ENCODE data around the gene AASDHPPT.
"Not testable (repeated sequence)": the region's sequence is repeated elsewhere in the genome, so short reads cannot be mapped to it uniquely, and the experiment has no call there.

AASDHPPT gene

GRCh38 chr11:106077609-106078455 lies at the start of gene AASDHPPT:
Gene AASDHPPT (plus strand): TSS chr11:106077662. CDS start chr11:106077711, 49 bp downstream.
- Mint-ChIP-seq H3K27ac (peak within 1 kb of the TSS; percentile 96), H3K4me1 (ENCODE audit: low read depth) (peaks cover 33% of the 10 kb centered on the region)

DNA sequence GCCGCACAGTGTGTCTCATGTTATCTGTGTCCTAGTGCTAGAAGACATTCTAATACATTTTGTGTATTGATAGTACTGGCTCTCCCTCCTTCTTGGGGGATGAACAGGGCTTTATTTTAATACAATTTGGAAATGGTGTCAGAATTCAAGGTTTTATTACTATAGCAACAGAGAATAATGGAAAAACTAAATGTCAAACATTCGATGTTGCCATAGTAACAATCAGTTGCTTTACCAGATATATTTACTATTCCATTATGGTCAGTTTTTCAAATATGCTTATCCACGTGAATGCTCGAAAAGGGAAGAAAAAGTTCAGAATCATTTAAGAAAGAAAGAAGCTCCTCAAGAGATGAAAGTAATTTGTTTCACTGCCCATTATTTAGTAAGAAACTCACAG lies 46.9 kb upstream of the AASDHPPT start:
- intact Hi-C loops (cut with micrococcal nuclease), result no loop called here
- no peaks in the 10 kb centered on the region for H3K36me3 Mint-ChIP-seq (ENCODE audit: low read depth)
- peaks cover 6% of the 10 kb centered on the region for H3K27me3 Mint-ChIP-seq
- no peaks in the 10 kb centered on the region for H3K4me1 Mint-ChIP-seq (ENCODE audit: low read depth)
- H3K4me3 Mint-ChIP-seq, result no peak overlapping the region
- peaks cover 12% of the 10 kb centered on the region for H3K9me3 Mint-ChIP-seq
- no peak overlapping the region for H3K27ac Mint-ChIP-seq

More at GRCh38 chr11:106077609-106078455, at the start of gene AASDHPPT:
- Mint-ChIP-seq H3K4me3 (peak within 1 kb of the TSS; percentile 96), H3K36me3 (ENCODE audit: low read depth) (peaks cover 47% of the 10 kb centered on the region), H3K27me3 (no peaks in the 10 kb centered on the region), H3K9me3 (no peaks in the 10 kb centered on the region)
- intact Hi-C loops (cut with micrococcal nuclease), result loop anchor here (1.0 kb wide), 1 partner anchor 56 kb away; the partner anchor contains the start of gene MSANTD4

DNA sequence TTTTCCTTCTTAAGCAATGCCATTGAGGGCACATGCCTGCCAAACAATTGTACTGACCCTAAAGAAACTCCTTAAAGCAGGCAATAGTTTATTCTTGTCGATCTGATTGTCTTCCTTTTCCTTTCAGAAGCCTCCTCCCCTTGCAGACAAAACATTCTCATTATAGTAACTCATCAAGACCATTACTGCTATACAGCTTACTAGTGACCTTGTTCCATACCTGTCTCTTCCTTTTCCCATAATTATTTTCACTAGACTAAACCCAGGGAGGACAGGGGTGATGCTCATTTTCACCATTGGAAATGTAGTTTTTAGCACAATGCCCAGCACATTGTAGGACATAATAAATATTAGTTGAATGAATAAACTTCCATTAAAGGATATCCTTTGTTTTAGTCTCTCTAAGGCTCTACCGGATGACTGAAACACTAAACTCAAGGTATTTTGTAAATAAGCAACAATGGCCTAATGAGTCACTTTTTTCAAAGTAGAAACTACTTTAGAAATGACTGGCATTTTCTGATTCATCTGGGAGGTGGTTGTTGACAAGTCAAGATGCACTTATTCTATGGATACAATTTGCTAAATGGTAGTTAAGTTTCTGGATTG lies 46.2 kb upstream of the AASDHPPT start:
- peaks cover 6% of the 10 kb centered on the region for H3K27me3 Mint-ChIP-seq
- intact Hi-C loops (cut with micrococcal nuclease), result no loop called here

GRCh38 chr11:106031936-106032335 lies 45.5 kb upstream of the AASDHPPT start:
- Mint-ChIP-seq H3K9me3 (peaks cover 10% of the 10 kb centered on the region), H3K27me3 (peaks cover 6% of the 10 kb centered on the region), H3K36me3 (ENCODE audit: low read depth) (no peaks in the 10 kb centered on the region), H3K4me1 (ENCODE audit: low read depth) (no peaks in the 10 kb centered on the region), H3K27ac (no peak overlapping the region), H3K4me3 (no peak overlapping the region)
- intact Hi-C loops (cut with micrococcal nuclease), result no loop called here

More for the DNA sequence above, 46.2 kb upstream of the AASDHPPT start:
- no peak overlapping the region for H3K27ac Mint-ChIP-seq
- H3K4me3 Mint-ChIP-seq, result no peak overlapping the region
- H3K36me3 Mint-ChIP-seq (ENCODE audit: low read depth), result no peaks in the 10 kb centered on the region
- H3K4me1 Mint-ChIP-seq (ENCODE audit: low read depth), result no peaks in the 10 kb centered on the region
- H3K9me3 Mint-ChIP-seq, result peaks cover 12% of the 10 kb centered on the region

DNA sequence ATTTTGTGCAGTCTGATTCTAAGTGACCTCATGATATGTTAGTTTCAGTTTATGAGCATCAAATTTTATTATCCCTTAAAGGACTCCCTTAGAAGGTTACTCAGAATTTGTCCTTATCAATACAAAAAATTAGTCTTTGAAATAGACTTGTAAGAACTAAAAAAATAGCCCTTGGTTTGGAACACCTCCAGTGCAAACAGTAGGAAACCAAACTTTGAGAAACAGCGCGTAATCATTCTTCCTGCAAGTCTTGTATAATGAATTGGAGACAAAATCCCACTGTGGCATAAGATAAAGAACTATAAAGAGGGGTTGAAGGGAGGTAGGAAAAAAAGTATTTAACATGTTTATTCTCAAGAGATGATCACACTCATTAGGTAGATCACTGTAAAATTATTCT lies 44.6 kb upstream of the AASDHPPT start:
- H3K36me3 Mint-ChIP-seq (ENCODE audit: low read depth), result no peaks in the 10 kb centered on the region
- peaks cover 6% of the 10 kb centered on the region for H3K27me3 Mint-ChIP-seq
- H3K4me3 Mint-ChIP-seq, result no peak overlapping the region
- H3K9me3 Mint-ChIP-seq, result peaks cover under 1% of the 10 kb centered on the region
- no peak overlapping the region for H3K27ac Mint-ChIP-seq
- intact Hi-C loops (cut with micrococcal nuclease), result no loop called here
- no peaks in the 10 kb centered on the region for H3K4me1 Mint-ChIP-seq (ENCODE audit: low read depth)

GRCh38 chr11:106043540-106043939 lies 33.9 kb upstream of the AASDHPPT start:
- intact Hi-C loops (cut with micrococcal nuclease), result no loop called here

DNA sequence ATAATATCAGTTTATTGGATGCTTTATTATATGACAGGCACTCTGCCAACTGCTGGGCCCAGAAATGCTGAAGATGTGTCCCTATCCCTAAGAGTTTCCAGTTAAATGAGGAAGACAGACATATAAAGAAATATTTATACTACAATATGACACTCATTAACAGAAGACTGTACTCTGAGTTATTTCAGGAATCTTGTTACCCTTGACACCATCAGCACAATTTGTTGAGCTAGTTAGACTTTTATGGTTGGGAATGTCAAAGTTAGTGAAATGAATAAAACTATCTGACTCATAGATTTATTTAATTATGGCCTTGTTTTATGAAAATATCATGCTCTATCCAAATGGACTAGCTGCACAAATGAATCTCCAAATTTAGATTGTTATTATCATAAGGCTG lies 29.8 kb upstream of the AASDHPPT start:
- intact Hi-C loops (cut with micrococcal nuclease), result no loop called here
- Mint-ChIP-seq H3K9me3 (no peaks in the 10 kb centered on the region), H3K27ac (no peak overlapping the region), H3K4me3 (no peak overlapping the region), H3K36me3 (ENCODE audit: low read depth) (no peaks in the 10 kb centered on the region), H3K27me3 (no peaks in the 10 kb centered on the region), H3K4me1 (ENCODE audit: low read depth) (no peaks in the 10 kb centered on the region)

More at GRCh38 chr11:106043540-106043939, 33.9 kb upstream of the AASDHPPT start:
- Mint-ChIP-seq H3K36me3 (ENCODE audit: low read depth) (no peaks in the 10 kb centered on the region), H3K9me3 (no peaks in the 10 kb centered on the region), H3K27me3 (no peaks in the 10 kb centered on the region), H3K4me1 (ENCODE audit: low read depth) (no peaks in the 10 kb centered on the region), H3K27ac (no peak overlapping the region), H3K4me3 (no peak overlapping the region)

DNA sequence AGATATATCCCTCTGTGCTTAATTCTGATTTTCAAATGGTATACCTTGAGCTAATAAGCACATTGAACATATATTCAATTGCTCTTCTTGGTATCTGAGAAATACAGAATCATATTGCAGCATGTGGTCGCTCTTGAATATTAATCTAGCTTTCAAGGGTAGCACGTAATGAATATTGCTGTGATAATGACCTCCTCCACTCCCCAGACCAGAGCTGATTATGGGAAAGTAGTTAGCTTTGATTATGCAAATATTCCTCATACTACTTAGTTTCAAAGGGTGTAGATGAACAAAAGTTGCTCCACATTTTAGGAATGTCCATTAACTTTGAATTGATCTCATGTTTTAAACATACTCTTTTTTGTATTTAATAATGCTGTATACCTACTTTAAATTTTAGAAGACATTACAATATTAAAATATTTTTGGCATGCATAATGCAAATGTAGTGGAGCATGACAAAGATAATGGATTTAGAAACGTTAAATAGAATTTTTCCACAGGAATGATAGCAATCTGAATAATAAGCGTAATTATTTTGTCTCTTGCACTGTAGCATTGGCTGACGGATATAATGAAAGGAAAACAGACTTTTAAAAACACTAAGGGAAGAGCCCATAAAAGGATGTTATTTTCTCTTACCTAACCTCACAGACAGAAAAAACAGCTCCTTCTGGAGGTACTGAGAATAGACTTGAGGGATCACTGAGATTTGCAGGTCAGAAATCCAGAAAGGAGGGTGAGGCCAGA lies 27.6 kb upstream of the AASDHPPT start:
- no peak overlapping the region for H3K4me3 Mint-ChIP-seq
- intact Hi-C loops (cut with micrococcal nuclease), result no loop called here
- no peaks in the 10 kb centered on the region for H3K27me3 Mint-ChIP-seq
- H3K9me3 Mint-ChIP-seq, result no peaks in the 10 kb centered on the region
- no peak overlapping the region for H3K27ac Mint-ChIP-seq
- no peaks in the 10 kb centered on the region for H3K4me1 Mint-ChIP-seq (ENCODE audit: low read depth)
- H3K36me3 Mint-ChIP-seq (ENCODE audit: low read depth), result no peaks in the 10 kb centered on the region

- no peaks in the 10 kb centered on the region for H3K4me1 Mint-ChIP-seq (ENCODE audit: low read depth)
- no peaks in the 10 kb centered on the region for H3K27me3 Mint-ChIP-seq
- no peaks in the 10 kb centered on the region for H3K9me3 Mint-ChIP-seq
- no peak overlapping the region for H3K4me3 Mint-ChIP-seq
- H3K27ac Mint-ChIP-seq, result no peak overlapping the region
- no peaks in the 10 kb centered on the region for H3K36me3 Mint-ChIP-seq (ENCODE audit: low read depth)
- intact Hi-C loops (cut with micrococcal nuclease), result no loop called here
Measured at GRCh38 chr11:106051103-106051502, 26.4 kb upstream of the AASDHPPT start.

DNA sequence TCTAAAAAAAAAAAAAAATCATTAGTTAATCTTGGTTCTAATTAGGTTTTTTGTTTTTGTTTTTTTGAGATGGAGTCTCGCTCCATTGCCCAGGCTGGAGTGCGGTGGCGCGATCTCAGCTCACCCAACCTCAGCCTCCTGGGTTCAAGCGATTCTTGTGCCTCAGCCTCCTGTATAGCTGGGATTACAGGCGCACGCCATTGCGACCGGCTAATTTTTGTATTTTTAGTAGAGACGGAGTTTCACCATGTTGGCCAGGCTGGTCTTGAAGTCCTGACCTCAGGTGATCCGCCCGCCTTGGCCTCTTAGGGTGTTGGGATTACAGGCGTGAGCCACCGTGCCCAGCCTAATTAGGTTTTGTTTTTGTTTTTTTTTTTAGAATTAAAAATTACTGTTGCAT lies 19.1 kb upstream of the AASDHPPT start:
- H3K27ac Mint-ChIP-seq; H3K4me3 Mint-ChIP-seq; H3K4me1 Mint-ChIP-seq (ENCODE audit: low read depth); H3K27me3 Mint-ChIP-seq; intact Hi-C loops (cut with micrococcal nuclease); H3K9me3 Mint-ChIP-seq; H3K36me3 Mint-ChIP-seq (ENCODE audit: low read depth): not testable (repeated sequence)

- Mint-ChIP-seq H3K4me3 (no peak overlapping the region), H3K27ac (no peak overlapping the region), H3K27me3 (no peaks in the 10 kb centered on the region), H3K36me3 (ENCODE audit: low read depth) (peaks cover 10% of the 10 kb centered on the region), H3K4me1 (ENCODE audit: low read depth) (peaks cover 5% of the 10 kb centered on the region), H3K9me3 (no peaks in the 10 kb centered on the region)
- intact Hi-C loops (cut with micrococcal nuclease), result no loop called here
Measured at GRCh38 chr11:106059617-106060016, 17.8 kb upstream of the AASDHPPT start.

DNA sequence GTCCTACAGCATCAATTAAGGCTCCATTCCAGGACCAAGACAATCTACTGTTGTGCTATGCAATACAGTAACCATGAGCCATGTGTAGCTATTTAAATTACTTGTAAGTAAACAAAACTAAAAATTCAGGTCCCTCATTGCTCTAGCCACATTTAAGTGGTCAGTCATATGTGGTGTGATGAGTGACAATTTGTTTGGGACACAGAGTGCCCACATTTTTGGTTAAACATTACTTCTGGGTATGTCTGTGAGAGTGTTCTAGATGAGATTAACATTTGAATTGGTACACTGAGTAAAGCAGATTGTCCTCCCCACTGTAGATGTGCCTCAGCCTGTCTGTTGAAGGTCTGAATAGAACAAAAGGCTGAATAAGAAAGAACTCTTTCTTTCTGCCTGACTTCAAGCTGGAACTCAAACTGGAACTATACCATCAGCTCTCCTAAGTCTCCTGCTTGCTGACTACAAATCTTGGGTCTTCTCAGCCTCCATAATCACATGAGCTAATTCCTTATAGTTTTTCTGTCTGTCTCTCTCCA lies 16.1 kb upstream of the AASDHPPT start:
- Mint-ChIP-seq H3K36me3 (ENCODE audit: low read depth) (peaks cover 10% of the 10 kb centered on the region), H3K4me3 (no peak overlapping the region), H3K27ac (no peak overlapping the region), H3K9me3 (no peaks in the 10 kb centered on the region), H3K27me3 (no peaks in the 10 kb centered on the region), H3K4me1 (ENCODE audit: low read depth) (peaks cover 5% of the 10 kb centered on the region)
- intact Hi-C loops (cut with micrococcal nuclease), result no loop called here

- Mint-ChIP-seq H3K4me1 (ENCODE audit: low read depth) (peaks cover 5% of the 10 kb centered on the region), H3K9me3 (no peaks in the 10 kb centered on the region), H3K36me3 (ENCODE audit: low read depth) (peaks cover 10% of the 10 kb centered on the region), H3K27me3 (no peaks in the 10 kb centered on the region), H3K4me3 (no peak overlapping the region), H3K27ac (no peak overlapping the region)
- intact Hi-C loops (cut with micrococcal nuclease), result no loop called here
Measured at GRCh38 chr11:106061954-106062949, 15.2 kb upstream of the AASDHPPT start.
